GM23248 (cell line): Measurements from ENCODE around the gene FGGY. TPM values are rescaled to one million over a fixed set of nuclear protein-coding genes. Genes with fewer than 3 reads are reported as not detected.
A peak's percentile ranks its signal among the peaks of the same experiment; 100 is the strongest.

Source experiments
- DNase-seq: peaks from one replicate; pipeline ENCODE4 v3.0.0-alpha.2; 2015
- H2AFZ ChIP-seq: fragments of 200-600 bp; sonication (generic); 2 replicates; pipeline ENCODE4 v1.6.1; 2016; ENCODE audit warnings: antibody characterized with exemption
- H3F3A ChIP-seq: fragments of 200-600 bp; sonication (generic); 2 replicates; pipeline ENCODE4 v1.6.1; 2016; ENCODE audit warnings: mild to moderate bottlenecking, antibody characterized with exemption, mixed run types; ENCODE audit not compliant: insufficient read depth
- H3K27ac ChIP-seq: fragments of 200-600 bp; sonication (generic); 2 replicates; pipeline ENCODE4 v1.5.1; 2016; ENCODE audit warnings: mild to moderate bottlenecking
- H3K27me3 ChIP-seq: fragments of 200-600 bp; sonication (generic); replicated peaks from 2 replicates; pipeline ENCODE4 v1.6.1; 2016; ENCODE audit warnings: mild to moderate bottlenecking; ENCODE audit not compliant: insufficient read depth
- H3K36me3 ChIP-seq: fragments of 200-600 bp; sonication (generic); 2 replicates; pipeline ENCODE4 v1.6.1; 2016; ENCODE audit warnings: low read depth, mild to moderate bottlenecking
- H3K4me1 ChIP-seq: fragments of 200-600 bp; sonication (generic); 2 replicates; pipeline ENCODE4 v1.6.1; 2016; ENCODE audit warnings: mild to moderate bottlenecking; ENCODE audit not compliant: insufficient read depth
- H3K4me2 ChIP-seq: fragments of 200-600 bp; sonication (generic); one replicate; pipeline ENCODE4 v1.6.1; 2016; ENCODE audit warnings: mild to moderate bottlenecking; ENCODE audit not compliant: unreplicated experiment
- H3K4me3 ChIP-seq: fragments of 200-600 bp; sonication (generic); 2 replicates; pipeline ENCODE4 v1.5.1; 2016; ENCODE audit warnings: mild to moderate bottlenecking
- H3K79me2 ChIP-seq: fragments of 200-600 bp; sonication (generic); 2 replicates; pipeline ENCODE4 v1.6.1; 2016; ENCODE audit warnings: mild to moderate bottlenecking; ENCODE audit not compliant: insufficient read depth
- H3K9ac ChIP-seq: fragments of 200-600 bp; sonication (generic); 2 replicates; pipeline ENCODE4 v1.6.1; 2016; ENCODE audit warnings: mild to moderate bottlenecking
- H3K9me2 ChIP-seq: fragments of 200-600 bp; sonication (generic); 2 replicates; pipeline ENCODE4 v1.6.1; 2016; ENCODE audit warnings: mixed run types, mild to moderate bottlenecking, moderate library complexity; ENCODE audit not compliant: insufficient read depth
- H3K9me3 ChIP-seq: fragments of 200-600 bp; sonication (generic); one replicate; pipeline ENCODE4 v1.6.1; 2017; ENCODE audit warnings: low read depth
- H4K20me1 ChIP-seq: fragments of 200-600 bp; sonication (generic); 2 replicates; pipeline ENCODE4 v1.6.0; 2016; ENCODE audit not compliant: insufficient read depth
- EZH2 ChIP-seq: fragments of 200-600 bp; sonication (generic); IDR thresholded peaks from 2 replicates; pipeline ENCODE4 v1.6.1; 2018; ENCODE audit warnings: antibody characterized with exemption, mild to moderate bottlenecking; ENCODE audit not compliant: insufficient read depth, poor library complexity, severe bottlenecking
- EZH2phosphoT487 ChIP-seq: fragments of 200-600 bp; sonication (generic); IDR thresholded peaks from 2 replicates; pipeline ENCODE4 v1.6.1; 2018; ENCODE audit warnings: antibody characterized with exemption, moderate library complexity, mild to moderate bottlenecking, low read depth; ENCODE audit not compliant: insufficient read depth
- WGBS, 2 experiments: methylation state at CpG; one replicate each; pipeline ENCODE4 v1.1.6; 2015 to 2017; ENCODE audit warnings: low lambda C conversion rate in 2 of 2, low coverage in 1 of 2; ENCODE audit errors: missing lambda C conversion rate in 2 of 2; 5-methylcytosine and 5-hydroxymethylcytosine counted together
- in situ Hi-C: fragments of 300-500 bp; cut with MboI; formaldehyde crosslinking; loops from 2 replicates; pipeline ENCODE4 v1.15.0; 2020
- polyA plus RNA-seq: library from polyadenylated mRNA; unstranded; fragments of >200 nt; fragmentation: Nextera tagmentation; extraction: Ambion mirVana; gene quantifications from 2 replicates; pipeline ENCODE4 v1.2.1, GENCODE V29; 2016
- total RNA-seq: library from RNA; depleted of rRNA; stranded (reverse); fragments of >200 nt; shearing (Covaris generic); gene quantifications from 2 replicates; pipeline ENCODE4 v1.2.3, GENCODE V29; 2014

The FGGY gene
- total and polyA plus RNA-seq, 2 experiments from 2014 or later, result 12.8 to 16.9 TPM

- Histone ChIP-seq H3K79me2 (no peaks in the 10 kb centered on the region), H3K4me3 (no peak overlapping the region), H3K27ac (no peak overlapping the region), H3F3A (peaks cover 29% of the 10 kb centered on the region; the same call in 1 of the 2 replicates), H3K4me2 (no peak overlapping the region), H4K20me1 (no peaks in the 10 kb centered on the region), H3K36me3 (no peaks in the 10 kb centered on the region), H2AFZ (no peak overlapping the region), H3K9me2 (no peaks in the 10 kb centered on the region), H3K9me3 (no peaks in the 10 kb centered on the region), H3K27me3 (no peaks in the 10 kb centered on the region), H3K4me1 (peaks cover 22% of the 10 kb centered on the region), H3K9ac (no peak overlapping the region)
- no peak for DNase-seq
- in situ Hi-C loops, result no loop called here
- no peak for TF ChIP-seq EZH2phosphoT487
- no peak for TF ChIP-seq EZH2
- WGBS, 2 experiments, result 93 to 95% methylated on average over 5 of the region's 5 CpGs
These were observed 297.2 kb downstream of the FGGY start for GRCh38 chr1:59593798-59594790.

GRCh38 chr1:59595774-59596173 is 298.9 kb downstream of the FGGY start:
- WGBS, 2 experiments, result 11% methylated on average over 3 of the region's 3 CpGs
- Histone ChIP-seq H3K79me2 (no peaks in the 10 kb centered on the region), H3K27ac (peak overlapping the region; percentile 78), H3K9me2 (no peaks in the 10 kb centered on the region), H3K4me3 (peak overlapping the region; percentile 13; the same call in 1 of the 2 replicates), H3K27me3 (no peaks in the 10 kb centered on the region), H3K4me1 (peaks cover 25% of the 10 kb centered on the region), H3K4me2 (peak overlapping the region; percentile 58), H3K9me3 (no peaks in the 10 kb centered on the region), H3F3A (peaks cover 35% of the 10 kb centered on the region), H4K20me1 (no peaks in the 10 kb centered on the region), H3K9ac (peak overlapping the region; percentile 55), H3K36me3 (no peaks in the 10 kb centered on the region), H2AFZ (peak overlapping the region; percentile 39; the same call in 1 of the 2 replicates)
- in situ Hi-C loops, result no loop called here
- TF ChIP-seq EZH2 (no peak), EZH2phosphoT487 (no peak)
- DNase-seq, result peak; percentile 63

- Histone ChIP-seq H3K9ac (peak overlapping the region; percentile 55), H3F3A (peaks cover 37% of the 10 kb centered on the region), H3K9me3 (no peaks in the 10 kb centered on the region), H3K9me2 (no peaks in the 10 kb centered on the region), H3K4me2 (peak overlapping the region; percentile 58), H4K20me1 (no peaks in the 10 kb centered on the region), H3K79me2 (no peaks in the 10 kb centered on the region), H3K27me3 (no peaks in the 10 kb centered on the region), H3K4me3 (no peak overlapping the region), H3K4me1 (peaks cover 32% of the 10 kb centered on the region), H3K27ac (peak overlapping the region; percentile 78), H3K36me3 (no peaks in the 10 kb centered on the region), H2AFZ (peak overlapping the region; percentile 39)
- peak; percentile 86 for DNase-seq
- 96% methylated on average over 3 of the region's 3 CpGs for WGBS, 2 experiments
- in situ Hi-C loops, result no loop called here
- TF ChIP-seq EZH2 (no peak), EZH2phosphoT487 (no peak)
These were observed 299.5 kb downstream of the FGGY start for GRCh38 chr1:59596432-59596831.

GRCh38 chr1:59596956-59597355 is 300.1 kb downstream of the FGGY start:
- Histone ChIP-seq H3K79me2 (no peaks in the 10 kb centered on the region), H3K9me3 (no peaks in the 10 kb centered on the region), H3K36me3 (no peaks in the 10 kb centered on the region), H3K4me1 (peaks cover 35% of the 10 kb centered on the region), H3K27me3 (no peaks in the 10 kb centered on the region), H3K9ac (peak overlapping the region; percentile 54), H3F3A (peaks cover 42% of the 10 kb centered on the region), H4K20me1 (no peaks in the 10 kb centered on the region), H3K4me3 (no peak overlapping the region), H3K9me2 (no peaks in the 10 kb centered on the region), H3K27ac (peak overlapping the region; percentile 78), H3K4me2 (peak overlapping the region; percentile 58), H2AFZ (no peak overlapping the region)
- 96 to 100% methylated on average over 1 of the region's 1 CpG for WGBS, 2 experiments
- no peak for TF ChIP-seq EZH2
- no peak for TF ChIP-seq EZH2phosphoT487
- in situ Hi-C loops, result no loop called here
- DNase-seq, result no peak
